Measurements from ENCODE around the gene CDX2.

GRCh38 chr13:27967736-27968315, 1.3 kb downstream of the CDX2 start:
- no peak for TF ChIP-seq CTCF (IDR thresholded peaks at IDR 0.05)
- TF ChIP-seq POLR2AphosphoS5 (IDR thresholded peaks at IDR 0.05) = no peak
- TF ChIP-seq EP300 (IDR thresholded peaks at IDR 0.05) = no peak
- no peak for TF ChIP-seq POLR2A (IDR thresholded peaks at IDR 0.05; ENCODE audit: low read depth)

Measured in esophagus muscularis mucosa (tissue), 4 donors.